Keratinocyte (primary cell): Measurements from ENCODE around the gene FABP1. TPM values are rescaled to one million over a fixed set of nuclear protein-coding genes. Genes with fewer than 3 reads are reported as not detected.

Experiments used
- DNase-seq: peaks from one replicate; pipeline ENCODE4 v3.0.0-alpha.2; 2011; ENCODE audit warnings: low read depth, missing footprints, low spot score
- FAIRE-seq: peaks from 2 replicates; lab custom pipeline; 2011; peaks lifted over from hg19 to GRCh38; lab: Jason Lieb, UNC
- H2AFZ ChIP-seq: 2 replicates; pipeline ENCODE4 v1.6.0; 2012; ENCODE audit warnings: low read length, control low read depth, inconsistent platforms; ENCODE audit not compliant: control insufficient read depth
- H3K27ac ChIP-seq: 2 replicates; pipeline ENCODE4 v1.5.1; 2011; ENCODE audit warnings: low read length; ENCODE audit not compliant: control insufficient read depth, insufficient read depth
- H3K27me3 ChIP-seq: 3 replicates; pipeline ENCODE4 v1.6.0; 2011; ENCODE audit warnings: low read length; ENCODE audit not compliant: control insufficient read depth, insufficient read depth; ENCODE audit errors: extremely low read depth
- H3K36me3 ChIP-seq, 2 experiments: 2 replicates in 1 of 2; 3 replicates in 1 of 2; pipeline ENCODE4 v1.5.1; 2011; ENCODE audit warnings: low read length in 2 of 2, mild to moderate bottlenecking in 1 of 2; ENCODE audit not compliant: control insufficient read depth in 2 of 2, insufficient read depth in 2 of 2; ENCODE audit errors: extremely low read depth in 1 of 2
- H3K4me1 ChIP-seq: 3 replicates; pipeline ENCODE4 v1.5.1; 2011; ENCODE audit warnings: low read length; ENCODE audit not compliant: control insufficient read depth, insufficient read depth; ENCODE audit errors: extremely low read depth
- H3K4me2 ChIP-seq: 3 replicates; pipeline ENCODE4 v1.6.0; 2011; ENCODE audit warnings: low read depth, low read length; ENCODE audit not compliant: control insufficient read depth, insufficient read depth; ENCODE audit errors: extremely low read depth
- H3K4me3 ChIP-seq, 3 experiments: fragments of 200-600 bp in 1 of 3; sonication (generic) in 1 of 3; 2 replicates in 2 of 3; 3 replicates in 1 of 3; pipeline ENCODE4 v1.5.1; 2011 to 2016; ENCODE audit warnings: low read length in 3 of 3, mild to moderate bottlenecking in 3 of 3, control low read depth in 2 of 3, inconsistent platforms in 1 of 3, low read depth in 1 of 3, mixed read lengths in 1 of 3, mixed run types in 1 of 3, moderate library complexity in 1 of 3; ENCODE audit not compliant: control insufficient read depth in 2 of 3, insufficient read depth in 2 of 3; ENCODE audit errors: extremely low read depth in 1 of 3
- H3K79me2 ChIP-seq: 2 replicates; pipeline ENCODE4 v1.6.0; 2012; ENCODE audit warnings: low read length; ENCODE audit not compliant: control insufficient read depth, insufficient read depth
- H3K9ac ChIP-seq: 3 replicates; pipeline ENCODE4 v1.6.0; 2011; ENCODE audit warnings: low read length; ENCODE audit not compliant: control insufficient read depth, insufficient read depth; ENCODE audit errors: extremely low read depth
- H3K9me1 ChIP-seq: 3 replicates; pipeline ENCODE4 v1.6.0; 2011; ENCODE audit warnings: low read length; ENCODE audit not compliant: control insufficient read depth, insufficient read depth; ENCODE audit errors: extremely low read depth
- H3K9me3 ChIP-seq: 2 replicates; pipeline ENCODE4 v1.5.1; 2012; ENCODE audit warnings: low read depth, low read length; ENCODE audit not compliant: control insufficient read depth
- H4K20me1 ChIP-seq: 3 replicates; pipeline ENCODE4 v1.6.0; 2011; ENCODE audit warnings: low read length; ENCODE audit not compliant: control insufficient read depth, insufficient read depth; ENCODE audit errors: extremely low read depth
- CTCF ChIP-seq, 3 experiments: IDR thresholded peaks in 1 of 3; conservative IDR thresholded peaks in 1 of 3; optimal IDR thresholded peaks in 1 of 3; 2 replicates in 2 of 3; 3 replicates in 1 of 3; pipeline versions ENCODE3 to v1.5.1; 2011; ENCODE audit warnings: low read length in 3 of 3, mild to moderate bottlenecking in 3 of 3, moderate library complexity in 2 of 3, control low read depth in 1 of 3, inconsistent platforms in 1 of 3; ENCODE audit not compliant: insufficient read depth in 2 of 3; ENCODE audit errors: extremely low read depth in 1 of 3
- EZH2 ChIP-seq: IDR thresholded peaks from one replicate; pipeline ENCODE4 v1.6.1; 2012; ENCODE audit warnings: inconsistent platforms, mild to moderate bottlenecking, low read length, moderate library complexity
- dilution Hi-C: fragments of 300-500 bp; cut with MboI; formaldehyde crosslinking; loops from one replicate; pipeline ENCODE4 v1.7.0; 2020; ENCODE audit warnings: low sequenced_read_pairs; ENCODE audit not compliant: extremely low pct_ligation_motif_present
- polyA plus RNA-seq, 5 experiments: library from polyadenylated mRNA; depleted of rRNA in 3 of 5; stranded (reverse) in 3 of 5; stranded (forward) in 1 of 5; unstranded in 1 of 5; fragments of >200 nt; gene quantifications; 1 replicate in 1 of 5; 2 replicates in 3 of 5; 3 replicates in 1 of 5; pipeline versions ENCODE4 v1.2.1 to v1.2.3, GENCODE V29; 2011 to 2012; ENCODE audit warnings: missing spikeins in 2 of 5, low read depth in 1 of 5, low replicate concordance in 1 of 5

Gene FABP1
- polyA plus RNA-seq, 1 donor (not counting 4 experiments of a cell fraction or from before 2014, with no cell fraction given): not detected

GRCh38 chr2:88136817-88137216 is 9.0 kb upstream of the FABP1 start:
- no peaks in the 10 kb centered on the region for H3K9me1 ChIP-seq

GRCh38 chr2:88133875-88134274 is 6.0 kb upstream of the FABP1 start:
- Histone ChIP-seq H3K4me3 (no peak overlapping the region), H2AFZ (no peak overlapping the region), H3K36me3 (no peaks in the 10 kb centered on the region), H3K27ac (no peak overlapping the region), H3K9ac (no peak overlapping the region), H3K27me3 (no peaks in the 10 kb centered on the region), H3K4me1 (no peaks in the 10 kb centered on the region), H3K79me2 (no peaks in the 10 kb centered on the region), H4K20me1 (no peaks in the 10 kb centered on the region), H3K9me3 (no peaks in the 10 kb centered on the region), H3K4me2 (no peak overlapping the region), H3K9me1 (no peaks in the 10 kb centered on the region)
- FAIRE-seq (no peak), DNase-seq (no peak)
- dilution Hi-C loops: no loop called here
- no peak for TF ChIP-seq EZH2

More at GRCh38 chr2:88136817-88137216, 9.0 kb upstream of the FABP1 start:
- dilution Hi-C loops: no loop called here
- no peaks in the 10 kb centered on the region for H3K79me2 ChIP-seq
- DNase-seq (no peak), FAIRE-seq (no peak)
- H3K36me3 ChIP-seq: no peaks in the 10 kb centered on the region
- H3K9ac ChIP-seq: no peak overlapping the region
- H3K9me3 ChIP-seq: no peaks in the 10 kb centered on the region
- TF ChIP-seq CTCF (optimal IDR thresholded peaks at IDR 0.05 in 1 of 3, IDR thresholded peaks at IDR 0.05 in 1 of 3, conservative IDR thresholded peaks at IDR 0.05 in 1 of 3; ENCODE audit: extremely low read depth in 1 of 3, insufficient read depth in 2 of 3, low read length in 3 of 3) (no peak), EZH2 (no peak)
- H4K20me1 ChIP-seq: no peaks in the 10 kb centered on the region
- no peak overlapping the region for H3K4me3 ChIP-seq
- H3K27me3 ChIP-seq: no peaks in the 10 kb centered on the region
- no peak overlapping the region for H3K27ac ChIP-seq
- H3K4me1 ChIP-seq: no peaks in the 10 kb centered on the region
- no peak overlapping the region for H2AFZ ChIP-seq
- no peak overlapping the region for H3K4me2 ChIP-seq

- TF ChIP-seq CTCF (optimal IDR thresholded peaks at IDR 0.05 in 1 of 3, IDR thresholded peaks at IDR 0.05 in 1 of 3, conservative IDR thresholded peaks at IDR 0.05 in 1 of 3; ENCODE audit: extremely low read depth in 1 of 3, insufficient read depth in 2 of 3, low read length in 3 of 3): no peak
- no peak for TF ChIP-seq EZH2
- Histone ChIP-seq H3K4me2 (no peak overlapping the region), H4K20me1 (no peaks in the 10 kb centered on the region), H3K27ac (no peak overlapping the region), H3K9ac (no peak overlapping the region), H3K27me3 (no peaks in the 10 kb centered on the region), H3K9me3 (no peaks in the 10 kb centered on the region), H3K36me3 (no peaks in the 10 kb centered on the region), H3K4me1 (no peaks in the 10 kb centered on the region), H3K79me2 (no peaks in the 10 kb centered on the region), H3K9me1 (no peaks in the 10 kb centered on the region), H3K4me3 (no peak overlapping the region), H2AFZ (no peak overlapping the region)
- FAIRE-seq (no peak), DNase-seq (no peak)
- dilution Hi-C loops: no loop called here
Observed at GRCh38 chr2:88131999-88132368, 4.1 kb upstream of the FABP1 start.
